Fibroblast of peridontal ligament (primary cell): ENCODE data around the gene TRUB2.

Source experiments
- DNase-seq: peaks from one replicate; pipeline ENCODE4 v3.0.0-alpha.2; 2010; ENCODE audit errors: extremely low read depth

TRUB2 gene

GRCh38 chr9:128271112-128271511 is 51.1 kb downstream of the TRUB2 start:
- DNase-seq = no peak

DNA sequence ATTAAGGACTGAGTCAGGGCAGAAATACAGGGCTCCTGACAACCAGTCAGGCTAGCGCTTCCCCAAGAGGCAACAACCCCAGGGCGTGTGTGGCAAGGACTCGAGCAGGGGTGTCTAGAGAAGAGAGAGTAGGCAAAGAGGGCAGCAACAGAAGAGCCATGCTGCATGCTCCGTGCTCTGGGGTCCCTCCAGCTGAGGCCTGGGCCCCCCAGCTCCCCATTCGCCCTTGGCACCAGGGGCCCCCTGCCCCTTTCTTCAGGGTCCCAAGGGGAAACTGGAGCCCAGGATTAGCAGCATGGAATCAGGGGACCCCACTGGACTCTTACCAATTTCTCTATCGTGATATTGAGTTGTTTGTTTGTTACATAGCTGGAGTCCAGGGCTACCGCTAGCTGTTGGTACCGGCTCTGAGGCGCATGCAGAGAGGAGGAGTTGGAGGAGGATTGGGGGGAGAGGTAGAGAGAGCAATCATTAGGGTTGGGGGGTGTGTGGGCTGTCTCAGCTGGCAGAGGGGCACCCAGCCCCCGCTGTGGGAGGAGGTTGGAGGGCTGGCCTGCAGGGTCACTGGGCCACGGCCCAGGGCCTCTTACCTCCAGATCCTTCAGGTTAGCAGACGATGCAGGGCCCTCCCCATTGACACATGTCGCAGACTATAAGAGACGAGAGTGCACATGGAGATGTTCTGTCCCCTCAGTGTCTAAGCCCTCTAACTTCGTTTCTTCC is 55.2 kb downstream of the TRUB2 start:
- DNase-seq = no peak

DNA sequence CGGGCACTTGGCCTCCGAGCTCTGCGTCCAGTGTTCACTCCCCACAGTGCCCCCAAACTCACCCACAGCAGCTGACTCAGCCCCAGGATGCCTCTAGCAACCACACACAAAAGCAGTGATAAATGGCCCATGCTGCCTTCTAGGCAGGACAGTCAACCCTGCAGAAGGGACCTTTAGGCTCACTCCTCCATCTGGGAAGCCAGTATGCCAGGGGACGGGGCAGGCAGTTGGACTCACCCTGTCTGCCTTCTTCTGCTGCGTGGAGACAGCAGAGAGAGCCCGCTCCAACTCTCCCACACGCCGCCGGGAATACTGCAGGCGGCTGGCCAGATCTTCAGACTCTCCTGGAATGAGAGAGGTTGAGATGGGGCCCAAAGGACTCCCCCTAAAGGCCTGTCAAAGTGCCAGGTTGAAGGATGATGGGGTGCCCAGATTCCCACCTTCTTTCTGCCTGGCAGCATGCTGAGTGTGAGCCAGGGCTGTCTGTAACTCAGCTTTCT is 56.8 kb downstream of the TRUB2 start:
- no peak for DNase-seq

- DNase-seq = no peak
Observed at GRCh38 chr9:128262687-128263086, 59.6 kb downstream of the TRUB2 start.

DNA sequence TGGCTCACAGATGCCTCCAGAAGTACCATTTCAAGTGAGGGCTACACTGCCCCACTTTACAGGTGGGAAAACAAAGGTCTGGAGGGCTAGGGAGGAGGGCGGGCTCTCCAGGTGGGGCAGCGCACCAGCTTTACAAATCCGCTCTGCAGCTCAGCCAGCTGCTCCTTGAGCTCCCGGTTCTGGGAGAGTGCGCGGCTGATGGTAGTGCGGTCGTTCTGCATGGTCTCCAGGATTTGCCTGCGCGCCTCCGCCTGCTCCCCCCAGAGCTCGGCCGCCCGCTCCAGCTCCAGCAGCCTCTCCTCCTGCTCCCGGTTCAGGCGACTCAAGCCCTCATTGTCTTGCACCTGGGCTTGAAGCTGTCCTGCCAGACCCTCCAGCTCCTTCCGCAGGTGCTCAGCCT is 61.9 kb downstream of the TRUB2 start:
- DNase-seq = no peak

DNA sequence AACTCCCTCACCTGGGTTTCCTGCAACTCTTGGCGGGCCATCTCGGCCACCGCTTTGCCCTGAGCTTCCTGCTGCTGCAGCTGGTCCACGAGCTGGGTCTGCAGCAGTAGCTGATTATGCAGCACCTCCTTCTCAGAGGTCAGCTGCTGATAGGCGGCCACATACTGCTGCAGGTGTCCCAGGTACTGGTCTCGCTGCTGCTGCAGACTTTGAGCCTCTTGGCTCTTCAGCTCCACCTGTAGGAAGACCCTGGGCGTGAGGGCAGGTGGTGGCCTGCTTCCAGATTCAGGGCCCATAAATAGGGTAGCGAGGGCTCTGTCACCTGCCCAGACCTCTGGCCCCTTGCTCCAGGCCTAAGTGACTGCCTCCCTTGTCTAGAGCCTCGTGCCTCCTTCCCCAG is 63.1 kb downstream of the TRUB2 start:
- DNase-seq = no peak

GRCh38 chr9:128258326-128258725 is 63.9 kb downstream of the TRUB2 start:
- DNase-seq = no peak

GRCh38 chr9:128257907-128258306 is 64.3 kb downstream of the TRUB2 start:
- no peak for DNase-seq

GRCh38 chr9:128257086-128257825 is 65.0 kb downstream of the TRUB2 start:
- no peak for DNase-seq
